NCI-H2171 (cell line): ENCODE data around the gene TMEM185B.
"Not testable (repeated sequence)": the region's sequence is repeated elsewhere in the genome, so short reads cannot be mapped to it uniquely, and the experiment has no call there.

Experiments used
- DNase-seq: peaks from one replicate; lab custom pipeline; 2025; lab: John Stamatoyannopoulos, UW

Gene TMEM185B

GRCh38 chr2:120223034-120223912 is at the start of gene TMEM185B:
Gene TMEM185B (minus strand): TSS chr2:120223400. CDS start chr2:120222976, 424 bp downstream.
- DNase-seq, result peak; percentile 82

- no peak for DNase-seq
Observed at GRCh38 chr2:120271711-120272379, 48.6 kb upstream of the TMEM185B start.

- no peak for DNase-seq
Observed at GRCh38 chr2:120269816-120270215, 46.6 kb upstream of the TMEM185B start.

GRCh38 chr2:120269076-120269744 is 46.0 kb upstream of the TMEM185B start:
- DNase-seq, result no peak

- no peak for DNase-seq
Observed at GRCh38 chr2:120267348-120267747, 44.1 kb upstream of the TMEM185B start.

- no peak for DNase-seq
Observed at GRCh38 chr2:120265006-120265405, 41.8 kb upstream of the TMEM185B start.

- no peak for DNase-seq
Observed at GRCh38 chr2:120262761-120263428, 39.7 kb upstream of the TMEM185B start.

- no peak for DNase-seq
Observed at GRCh38 chr2:120262150-120262549, 39.0 kb upstream of the TMEM185B start.

- DNase-seq, result no peak
Observed at GRCh38 chr2:120261387-120262006, 38.3 kb upstream of the TMEM185B start.

GRCh38 chr2:120260736-120261135 is 37.5 kb upstream of the TMEM185B start:
- DNase-seq, result no peak

- not testable (repeated sequence) for DNase-seq
Observed at GRCh38 chr2:120259939-120260338, 36.7 kb upstream of the TMEM185B start.

GRCh38 chr2:120258196-120258595 is 35.0 kb upstream of the TMEM185B start:
- no peak for DNase-seq

- DNase-seq, result no peak
Observed at GRCh38 chr2:120257522-120257921, 34.3 kb upstream of the TMEM185B start.

GRCh38 chr2:120256651-120257000 is 33.4 kb upstream of the TMEM185B start:
- DNase-seq, result no peak

- DNase-seq, result no peak
Observed at GRCh38 chr2:120255986-120256650, 32.9 kb upstream of the TMEM185B start.

GRCh38 chr2:120255071-120255470 is 31.9 kb upstream of the TMEM185B start:
- DNase-seq, result no peak

- no peak for DNase-seq
Observed at GRCh38 chr2:120254178-120254577, 31.0 kb upstream of the TMEM185B start.

GRCh38 chr2:120253021-120253882 is 30.1 kb upstream of the TMEM185B start:
- DNase-seq, result peak; percentile 36

GRCh38 chr2:120252225-120253020 is 29.2 kb upstream of the TMEM185B start, which contains the start of gene RALB:
Gene RALB (plus strand): TSS chr2:120252852. CDS start chr2:120278665, 25,813 bp downstream.
- peak; percentile 96 for DNase-seq
